Activated T-cell treated with anti-CD3 and anti-CD28 coated beads, Interleukin-2, amount 50 U/mL, for 72 hours (primary cell): ENCODE data around the gene PAX5. TPM values are rescaled to one million over a fixed set of nuclear protein-coding genes. Genes with fewer than 3 reads are reported as not detected.

ENCODE experiments used
- ATAC-seq, 2 donors: fragments of 150-1000 bp; cut with Tn5 transposase; replicated peaks in 1 of 2; 2 replicates each; pipeline ENCODE4 v1.10.0; 2021; ENCODE audit warnings: moderate library complexity in 2 of 2, mild to moderate bottlenecking in 1 of 2
- DNase-seq, 2 donors: peaks; one replicate each; pipeline ENCODE4 v3.0.0; 2021 to 2022; ENCODE audit warnings: mixed read lengths in 1 of 2
- H3K27ac Mint-ChIP-seq: one replicate; pipeline ENCODE4 v1.8.0; 2022; ENCODE audit warnings: mild to moderate bottlenecking, moderate library complexity, mixed read lengths
- H3K27me3 Mint-ChIP-seq: one replicate; pipeline ENCODE4 v1.8.0; 2022; ENCODE audit warnings: low read depth, mixed read lengths
- H3K36me3 Mint-ChIP-seq, 2 donors: one replicate each; pipeline ENCODE4 v1.8.0; 2022; ENCODE audit warnings: mixed read lengths in 2 of 2, mild to moderate bottlenecking in 1 of 2; ENCODE audit not compliant: insufficient read depth in 2 of 2
- H3K4me1 Mint-ChIP-seq: one replicate; pipeline ENCODE4 v1.8.0; 2022; ENCODE audit warnings: low read depth, mixed read lengths
- H3K4me3 Mint-ChIP-seq, 2 donors: one replicate each; pipeline ENCODE4 v1.8.0; 2022; ENCODE audit warnings: mild to moderate bottlenecking in 2 of 2, mixed read lengths in 2 of 2, moderate library complexity in 2 of 2
- H3K9me3 Mint-ChIP-seq, 2 donors: one replicate each; pipeline ENCODE4 v1.8.0; 2022; ENCODE audit warnings: mixed read lengths in 2 of 2
- total RNA-seq, 2 donors: library from RNA; stranded (reverse); gene quantifications; one replicate each; pipeline ENCODE4 v1.2.3, GENCODE V29; 2022

The PAX5 gene
- total RNA-seq, 2 donors from 2014 or later: 2.2 TPM

DNA sequence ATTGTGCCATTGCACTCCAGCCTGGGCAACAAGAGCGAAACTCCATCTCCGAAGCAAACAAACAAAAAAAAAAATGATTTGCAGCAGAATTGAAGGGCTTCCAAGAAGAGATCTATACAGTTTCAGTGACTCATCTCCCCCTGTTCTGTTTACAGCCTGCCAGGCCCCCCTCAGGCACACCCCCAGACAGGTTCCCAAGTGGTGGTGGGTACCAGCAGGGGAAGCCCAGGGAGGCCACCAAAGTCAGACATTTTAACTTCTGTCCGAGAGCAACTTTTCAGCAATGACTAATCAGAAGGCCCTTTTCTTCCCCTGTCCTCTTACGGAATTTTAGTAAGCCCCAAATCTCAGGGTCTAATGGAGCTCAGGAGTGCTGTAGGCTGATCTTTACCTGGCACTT lies 98.7 kb downstream of the PAX5 start:
- H3K4me1 Mint-ChIP-seq: peaks cover 24% of the 10 kb centered on the region
- peaks cover 36% of the 10 kb centered on the region for H3K27me3 Mint-ChIP-seq
- peak overlapping the region; percentile 38 for H3K27ac Mint-ChIP-seq
- peaks cover 3 to 5% of the 10 kb centered on the region in 2 donors for H3K9me3 Mint-ChIP-seq
- H3K4me3 Mint-ChIP-seq: peak overlapping the region; percentile 41 to 55
- DNase-seq: peak; percentile 54 to 56
- peak; percentile 88 to 90 for ATAC-seq
- peaks cover 2 to 6% of the 10 kb centered on the region in 2 donors for H3K36me3 Mint-ChIP-seq

- ATAC-seq (peak in 1 of 2 donors; percentile 20), DNase-seq (no peak)
- peaks cover 3 to 5% of the 10 kb centered on the region in 2 donors for H3K9me3 Mint-ChIP-seq
- peak overlapping the region; percentile 41 to 55 for H3K4me3 Mint-ChIP-seq
- H3K27me3 Mint-ChIP-seq: peaks cover 36% of the 10 kb centered on the region
- peaks cover 29% of the 10 kb centered on the region for H3K4me1 Mint-ChIP-seq
- H3K36me3 Mint-ChIP-seq: peaks cover 3 to 6% of the 10 kb centered on the region in 2 donors
- H3K27ac Mint-ChIP-seq: peak overlapping the region; percentile 38
Observed at GRCh38 chr9:36934478-36935065, 99.5 kb downstream of the PAX5 start.

DNA sequence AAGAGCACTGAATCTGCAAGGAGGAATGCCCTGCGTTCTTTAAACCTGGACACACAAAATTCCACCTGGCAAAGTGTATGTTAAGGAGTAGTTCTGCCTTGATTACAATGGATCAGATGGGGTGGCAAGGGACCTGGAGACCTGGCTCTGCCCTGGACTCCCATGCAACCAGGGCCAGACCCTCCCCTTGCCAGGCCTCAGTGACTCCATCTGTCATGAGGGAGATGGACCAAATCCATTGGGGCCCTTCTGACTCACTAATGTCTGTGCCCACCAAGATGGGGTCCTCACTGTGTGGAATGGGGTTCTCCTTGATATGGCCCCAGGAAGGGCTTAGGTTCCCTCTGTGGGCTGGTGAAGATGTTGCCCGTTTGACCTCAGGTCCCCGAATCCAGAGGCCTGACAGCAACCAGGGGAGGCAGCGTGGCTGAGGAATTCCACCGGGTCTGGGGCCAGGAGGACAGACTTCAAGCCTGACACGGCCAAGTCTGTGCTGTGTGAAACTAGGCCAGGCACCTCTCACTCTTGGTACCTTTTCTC lies 100.3 kb downstream of the PAX5 start:
- ATAC-seq: no peak
- H3K4me3 Mint-ChIP-seq: no peak overlapping the region
- H3K4me1 Mint-ChIP-seq: peaks cover 37% of the 10 kb centered on the region
- no peak overlapping the region for H3K27ac Mint-ChIP-seq
- peaks cover 3 to 5% of the 10 kb centered on the region in 2 donors for H3K9me3 Mint-ChIP-seq
- H3K27me3 Mint-ChIP-seq: peaks cover 28% of the 10 kb centered on the region
- DNase-seq: no peak
- peaks cover 3 to 6% of the 10 kb centered on the region in 2 donors for H3K36me3 Mint-ChIP-seq

GRCh38 chr9:36932198-36932597 lies 101.9 kb downstream of the PAX5 start:
- Mint-ChIP-seq H3K27me3 (peaks cover 29% of the 10 kb centered on the region), H3K27ac (no peak overlapping the region), H3K4me1 (peaks cover 49% of the 10 kb centered on the region), H3K36me3 (peaks cover 3 to 6% of the 10 kb centered on the region in 2 donors), H3K4me3 (no peak overlapping the region), H3K9me3 (peaks cover 3 to 5% of the 10 kb centered on the region in 2 donors)
- ATAC-seq: no peak
- DNase-seq: no peak

- peaks cover 42% of the 10 kb centered on the region for H3K27me3 Mint-ChIP-seq
- no peak overlapping the region for H3K4me3 Mint-ChIP-seq
- peaks cover 3 to 5% of the 10 kb centered on the region in 2 donors for H3K9me3 Mint-ChIP-seq
- H3K36me3 Mint-ChIP-seq: peaks cover 3 to 6% of the 10 kb centered on the region in 2 donors
- no peak overlapping the region for H3K27ac Mint-ChIP-seq
- peaks cover 51% of the 10 kb centered on the region for H3K4me1 Mint-ChIP-seq
- ATAC-seq (no peak), DNase-seq (no peak)
Observed at GRCh38 chr9:36930941-36931340, 103.1 kb downstream of the PAX5 start.

GRCh38 chr9:36929350-36929675 lies 104.8 kb downstream of the PAX5 start:
- peaks cover 53% of the 10 kb centered on the region for H3K27me3 Mint-ChIP-seq
- peaks cover 3 to 5% of the 10 kb centered on the region in 2 donors for H3K9me3 Mint-ChIP-seq
- peaks cover 3 to 6% of the 10 kb centered on the region in 2 donors for H3K36me3 Mint-ChIP-seq
- no peak overlapping the region for H3K27ac Mint-ChIP-seq
- ATAC-seq (peak; percentile 30 to 54), DNase-seq (no peak)
- peak overlapping the region; percentile 70 to 83 for H3K4me3 Mint-ChIP-seq
- peaks cover 51% of the 10 kb centered on the region for H3K4me1 Mint-ChIP-seq

DNA sequence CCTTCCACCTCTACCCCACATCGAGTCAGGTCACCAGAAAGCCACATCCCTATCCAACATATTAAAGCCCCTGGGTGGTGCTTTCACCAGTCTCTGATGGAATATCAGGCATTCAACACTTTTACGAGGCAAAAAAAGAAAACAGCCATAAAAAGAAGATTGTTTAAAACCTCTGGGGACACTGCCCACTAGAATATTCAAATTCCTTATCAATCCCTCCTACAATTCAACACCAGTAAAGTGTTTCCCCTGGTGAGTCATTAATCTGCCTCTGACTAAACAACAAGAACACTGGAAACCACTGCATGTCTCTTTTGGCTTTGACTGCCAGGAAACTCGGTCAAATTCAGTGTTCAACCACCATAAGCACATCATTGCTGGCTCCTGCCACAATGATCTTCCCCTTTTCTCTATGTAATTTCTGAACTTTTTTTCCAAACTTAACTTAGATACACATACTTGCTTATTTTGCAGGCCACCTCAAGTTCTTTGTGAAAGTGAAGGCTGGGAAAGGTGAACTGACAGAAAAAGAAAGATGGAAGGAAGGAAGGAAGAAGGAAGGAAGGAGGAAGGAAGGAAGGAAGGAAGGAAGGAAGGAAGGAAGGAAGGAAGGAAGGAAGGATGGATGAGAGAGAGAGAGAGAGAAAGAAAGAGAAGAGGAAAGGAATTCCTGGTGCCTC lies 105.3 kb downstream of the PAX5 start:
- Mint-ChIP-seq H3K4me3 (peak overlapping the region; percentile 70 to 83), H3K27me3 (peaks cover 51% of the 10 kb centered on the region), H3K4me1 (peaks cover 52% of the 10 kb centered on the region), H3K27ac (peak overlapping the region; percentile 63), H3K36me3 (peaks cover 3 to 6% of the 10 kb centered on the region in 2 donors), H3K9me3 (peaks cover 3 to 5% of the 10 kb centered on the region in 2 donors)
- ATAC-seq: peak; percentile 75 to 77
- DNase-seq: peak; percentile 64

- Mint-ChIP-seq H3K4me1 (peaks cover 55% of the 10 kb centered on the region), H3K27ac (no peak overlapping the region), H3K36me3 (peaks cover 3 to 6% of the 10 kb centered on the region in 2 donors), H3K9me3 (peaks cover 3 to 5% of the 10 kb centered on the region in 2 donors), H3K27me3 (peaks cover 48% of the 10 kb centered on the region), H3K4me3 (peak overlapping the region; percentile 70 to 83)
- ATAC-seq (peak; percentile 5 to 6), DNase-seq (no peak)
Observed at GRCh38 chr9:36928210-36928609, 105.9 kb downstream of the PAX5 start.

DNA sequence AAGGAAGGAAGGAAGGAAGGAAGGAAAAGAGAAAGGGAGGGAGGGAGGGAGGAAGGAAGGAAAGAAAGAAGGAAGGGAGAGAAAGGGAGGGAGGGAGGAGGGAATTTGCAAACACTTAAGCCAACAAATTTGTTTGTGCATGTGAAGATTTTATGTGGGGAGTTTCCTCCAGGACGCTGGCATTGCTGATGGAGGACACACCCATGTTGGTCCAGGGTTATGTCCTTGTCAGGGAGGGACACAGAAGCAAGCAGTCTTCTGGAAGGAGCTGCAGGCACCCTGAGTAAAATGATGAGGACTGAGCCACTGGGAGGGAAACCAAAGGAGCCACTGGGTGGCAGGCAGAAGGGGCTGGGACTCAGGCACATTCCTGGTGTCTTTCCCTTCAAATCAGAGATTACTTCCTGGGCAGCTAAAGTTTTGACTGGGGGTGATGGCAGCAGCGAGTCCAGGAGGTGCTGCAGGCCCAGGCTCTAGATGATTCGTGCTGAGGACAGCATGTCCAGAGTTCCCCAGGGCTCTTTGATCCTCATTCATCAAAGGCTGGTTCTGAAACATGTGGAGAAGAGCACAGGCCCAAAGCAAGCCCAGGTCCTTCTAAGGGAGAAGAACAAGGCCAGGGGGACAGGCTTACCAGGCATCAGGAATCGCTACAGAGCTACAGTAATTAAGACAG lies 109.2 kb downstream of the PAX5 start:
- H3K36me3 Mint-ChIP-seq: peaks cover 0 to under 1% of the 10 kb centered on the region in 2 donors
- ATAC-seq (no peak), DNase-seq (no peak)
- peaks cover 73% of the 10 kb centered on the region for H3K4me1 Mint-ChIP-seq
- H3K27me3 Mint-ChIP-seq: peaks cover 45% of the 10 kb centered on the region
- H3K27ac Mint-ChIP-seq: no peak overlapping the region
- peak overlapping the region in 1 of 2 donors; percentile 60 for H3K4me3 Mint-ChIP-seq
- H3K9me3 Mint-ChIP-seq: no peaks in the 10 kb centered on the region

DNA sequence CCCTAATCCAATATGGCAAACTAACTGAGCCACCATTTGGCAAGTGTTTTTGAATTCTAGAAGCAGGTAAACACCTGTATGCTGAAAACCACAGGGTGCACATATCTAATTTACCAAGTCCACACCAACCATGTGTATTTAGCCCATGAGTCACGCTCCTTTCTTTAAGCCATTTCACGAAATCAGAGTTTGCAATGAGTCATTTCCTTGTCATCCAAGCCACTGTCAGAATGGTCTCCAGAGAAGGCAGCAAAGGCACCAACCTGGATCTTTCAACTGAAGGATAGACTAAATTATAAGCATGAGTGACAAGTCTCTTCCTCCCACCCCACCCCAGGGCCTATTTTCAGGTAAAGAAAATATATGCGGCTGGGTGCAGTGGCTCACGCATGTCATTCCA lies 110.0 kb downstream of the PAX5 start:
- no peaks in the 10 kb centered on the region for H3K9me3 Mint-ChIP-seq
- H3K4me1 Mint-ChIP-seq: peaks cover 65% of the 10 kb centered on the region
- ATAC-seq: peak; percentile 83 to 86
- peak overlapping the region; percentile 43 for H3K27ac Mint-ChIP-seq
- H3K4me3 Mint-ChIP-seq: peak overlapping the region; percentile 54 to 60
- H3K36me3 Mint-ChIP-seq: no peaks in the 10 kb centered on the region
- peaks cover 53% of the 10 kb centered on the region for H3K27me3 Mint-ChIP-seq
- peak; percentile 50 to 55 for DNase-seq

- ATAC-seq: no peak
- Mint-ChIP-seq H3K9me3 (no peaks in the 10 kb centered on the region), H3K27me3 (peaks cover 57% of the 10 kb centered on the region), H3K4me3 (peak overlapping the region; percentile 43 to 54), H3K36me3 (no peaks in the 10 kb centered on the region), H3K27ac (no peak overlapping the region), H3K4me1 (peaks cover 59% of the 10 kb centered on the region)
- no peak for DNase-seq
Observed at GRCh38 chr9:36923025-36923625, 110.9 kb downstream of the PAX5 start.

DNA sequence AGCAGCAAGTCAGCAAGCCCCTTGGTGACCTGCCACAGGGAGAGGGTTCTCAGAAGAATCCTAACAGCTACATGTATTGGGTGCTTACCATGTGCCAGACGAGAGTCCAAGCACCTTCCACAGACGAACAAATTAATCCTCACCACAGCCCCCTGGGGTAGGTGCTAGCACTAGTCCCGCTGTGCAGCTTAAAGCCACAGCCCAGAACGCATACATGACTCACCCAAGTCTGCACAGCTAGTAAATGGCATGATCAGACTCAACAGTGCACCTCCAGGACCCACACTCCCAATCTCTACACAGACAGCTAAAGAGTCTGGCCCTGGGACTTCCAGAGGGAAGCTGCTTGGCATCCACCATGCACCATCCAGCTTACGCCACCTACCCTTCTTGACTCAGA lies 111.5 kb downstream of the PAX5 start:
- Mint-ChIP-seq H3K27ac (no peak overlapping the region), H3K4me3 (peak overlapping the region; percentile 43 to 54), H3K4me1 (peaks cover 58% of the 10 kb centered on the region), H3K27me3 (peaks cover 59% of the 10 kb centered on the region), H3K36me3 (no peaks in the 10 kb centered on the region), H3K9me3 (no peaks in the 10 kb centered on the region)
- ATAC-seq: peak; percentile 52 to 63
- peak in 1 of 2 donors; percentile 43 for DNase-seq

- H3K27ac Mint-ChIP-seq: no peak overlapping the region
- ATAC-seq: no peak
- H3K4me1 Mint-ChIP-seq: peaks cover 12% of the 10 kb centered on the region
- H3K4me3 Mint-ChIP-seq: no peak overlapping the region
- no peaks in the 10 kb centered on the region for H3K9me3 Mint-ChIP-seq
- H3K36me3 Mint-ChIP-seq: no peaks in the 10 kb centered on the region
- H3K27me3 Mint-ChIP-seq: peaks cover 34% of the 10 kb centered on the region
- no peak for DNase-seq
Observed at GRCh38 chr9:36914212-36914577, 119.9 kb downstream of the PAX5 start.
